Activated B cell treated with CpG ODN at 0.5 μM for 24 hours (primary cell): Measurements from ENCODE around the gene SREBF2. TPM values are rescaled to one million over a fixed set of nuclear protein-coding genes. Genes with fewer than 3 reads are reported as not detected.
A peak's percentile ranks its signal among the peaks of the same experiment; 100 is the strongest.

Experiments used
- ATAC-seq: fragments of 200-7000 bp; cut with Tn5 transposase; one replicate; pipeline ENCODE4 v1.10.0; 2021; ENCODE audit warnings: low read depth, mild to moderate bottlenecking, moderate library complexity
- CTCF ChIA-PET: fragments of 350-600 bp; sonication (Branson Sonifier 250); formaldehyde crosslinking; loops from one replicate; lab custom pipeline; 2021; ENCODE audit warnings: antibody characterized with exemption; lab: Charles Lee
- POLR2A ChIA-PET: fragments of 350-600 bp; sonication (Branson Sonifier 250); formaldehyde crosslinking; loops from one replicate; lab custom pipeline; 2021; ENCODE audit warnings: antibody characterized with exemption; lab: Charles Lee
- DNase-seq: peaks from one replicate; pipeline ENCODE4 v3.0.0; 2022
- H3K27ac Mint-ChIP-seq: one replicate; pipeline ENCODE4 v1.8.0; 2020; ENCODE audit warnings: mixed read lengths
- H3K27me3 Mint-ChIP-seq: one replicate; pipeline ENCODE4 v1.8.0; 2021; ENCODE audit warnings: mixed read lengths
- H3K36me3 Mint-ChIP-seq: one replicate; pipeline ENCODE4 v1.8.0; 2021; ENCODE audit warnings: low read depth, mixed read lengths
- H3K4me1 Mint-ChIP-seq: one replicate; pipeline ENCODE4 v1.8.0; 2021; ENCODE audit warnings: mixed read lengths
- H3K4me3 Mint-ChIP-seq: one replicate; pipeline ENCODE4 v1.8.0; 2020; ENCODE audit warnings: mild to moderate bottlenecking, mixed read lengths
- H3K9me3 Mint-ChIP-seq: one replicate; pipeline ENCODE4 v1.8.0; 2020; ENCODE audit warnings: mixed read lengths
- CTCF ChIP-seq: fragments of 200-600 bp; IDR thresholded peaks from one replicate; pipeline ENCODE4 v1.8.0; 2022; ENCODE audit warnings: antibody characterized with exemption, mild to moderate bottlenecking
- intact Hi-C: fragments of 100-400 bp; cut with micrococcal nuclease; formaldehyde crosslinking; loops from one replicate; pipeline ENCODE4 v1.15.1; 2024
- total RNA-seq: library from RNA; stranded (reverse); gene quantifications from 2 replicates; pipeline ENCODE4 v1.2.3, GENCODE V29; 2022

The SREBF2 gene
- total RNA-seq, 1 donor from 2014 or later, result 307 TPM

- Mint-ChIP-seq H3K36me3 (peaks cover 96% of the 10 kb centered on the region), H3K4me1 (no peaks in the 10 kb centered on the region), H3K27me3 (no peaks in the 10 kb centered on the region), H3K27ac (no peak overlapping the region), H3K9me3 (no peaks in the 10 kb centered on the region), H3K4me3 (no peak overlapping the region)
- CTCF ChIA-PET, result no interaction called here
- TF ChIP-seq CTCF, result no peak
- intact Hi-C loops, result no loop called here
- no peak for DNase-seq
- POLR2A ChIA-PET, result interaction anchor here (0.6 to 0.9 kb wide), 2 partner anchors 40 to 822 kb away, joined by 3 read pairs; no protein-coding TSS in a partner anchor
- no peak for ATAC-seq
Measured at GRCh38 chr22:41900652-41901312, 67.9 kb downstream of the SREBF2 start.

GRCh38 chr22:41902016-41902415, 69.1 kb downstream of the SREBF2 start:
- ChIA-PET CTCF (interaction anchor here (1.8 kb wide), 1 partner anchor 39 kb away, joined by 6 read pairs; no protein-coding TSS in a partner anchor), POLR2A (interaction anchor here (0.6 to 0.9 kb wide), 2 partner anchors 22 to 39 kb away, joined by 3 read pairs; no protein-coding TSS in a partner anchor)
- Mint-ChIP-seq H3K4me3 (no peak overlapping the region), H3K9me3 (no peaks in the 10 kb centered on the region), H3K27ac (no peak overlapping the region), H3K4me1 (peaks cover under 1% of the 10 kb centered on the region), H3K27me3 (no peaks in the 10 kb centered on the region), H3K36me3 (peaks cover 89% of the 10 kb centered on the region)
- DNase-seq (no peak), ATAC-seq (no peak)
- TF ChIP-seq CTCF, result no peak
- intact Hi-C loops, result no loop called here

GRCh38 chr22:41902932-41903421, 70.1 kb downstream of the SREBF2 start:
- CTCF ChIA-PET, result interaction anchor here (1.4 to 1.8 kb wide), 2 partner anchors 20 to 38 kb away, joined by 3 to 6 read pairs; no protein-coding TSS in a partner anchor
- no peak for ATAC-seq
- H3K9me3 Mint-ChIP-seq, result no peaks in the 10 kb centered on the region
- no peaks in the 10 kb centered on the region for H3K27me3 Mint-ChIP-seq
- intact Hi-C loops, result no loop called here
- H3K4me3 Mint-ChIP-seq, result no peak overlapping the region
- no peak for DNase-seq
- H3K4me1 Mint-ChIP-seq, result peaks cover 7% of the 10 kb centered on the region
- TF ChIP-seq CTCF, result no peak
- POLR2A ChIA-PET, result interaction anchor here (0.6 to 0.8 kb wide), 2 partner anchors 20 to 58 kb away, joined by 3 read pairs; no protein-coding TSS in a partner anchor
- H3K27ac Mint-ChIP-seq, result no peak overlapping the region
- H3K36me3 Mint-ChIP-seq, result peaks cover 88% of the 10 kb centered on the region

- intact Hi-C loops, result loop anchor here (5.0 kb wide), 1 partner anchor 38 kb away; no protein-coding TSS in a partner anchor
- no peak for TF ChIP-seq CTCF
- ChIA-PET CTCF (no interaction called here), POLR2A (interaction anchor here (0.6 to 1.0 kb wide), 2 partner anchors 15 to 33 kb away, joined by 3 read pairs; no protein-coding TSS in a partner anchor)
- no peak for DNase-seq
- Mint-ChIP-seq H3K4me1 (peaks cover 23% of the 10 kb centered on the region), H3K27ac (peak overlapping the region; percentile 50), H3K9me3 (no peaks in the 10 kb centered on the region), H3K27me3 (no peaks in the 10 kb centered on the region), H3K4me3 (no peak overlapping the region), H3K36me3 (peaks cover 70% of the 10 kb centered on the region)
- ATAC-seq, result no peak
Measured at GRCh38 chr22:41904450-41905410, 71.8 kb downstream of the SREBF2 start.
